Dermis blood vessel endothelial cell (primary cell): Measurements from ENCODE around the gene PRAMEF26. TPM values are rescaled to one million over a fixed set of nuclear protein-coding genes. Genes with fewer than 3 reads are reported as not detected.
"Not testable (repeated sequence)": the region's sequence is repeated elsewhere in the genome, so short reads cannot be mapped to it uniquely, and the experiment has no call there.

Experiments used
- DNase-seq: peaks from one replicate; pipeline ENCODE4 v3.0.0; 2010
- total RNA-seq: library from RNA; depleted of rRNA; stranded (reverse); fragments of >200 nt; gene quantifications from 2 replicates; pipeline ENCODE4 v1.2.3, GENCODE V29; 2014

PRAMEF26 gene
- not detected in 2 replicates for total RNA-seq

GRCh38 chr1:13155909-13156308 is at the start of gene PRAMEF26:
PRAMEF26 (minus strand) TSS chr1:13156009; CDS start chr1:13153095, 2,914 bp downstream.
- not testable (repeated sequence) for DNase-seq

GRCh38 chr1:13201309-13201708 is 45.5 kb upstream of the PRAMEF26 start, which contains the start of gene PRAMEF13:
PRAMEF13 (minus strand) TSS chr1:13201409; CDS start chr1:13199589, 1,820 bp downstream.
- DNase-seq = not testable (repeated sequence)

GRCh38 chr1:13171548-13171947 is 15.7 kb upstream of the PRAMEF26 start, which contains the start of gene PRAMEF9:
PRAMEF9 (plus strand) TSS chr1:13171848; CDS start chr1:13175281, 3,433 bp downstream.
- DNase-seq = not testable (repeated sequence)

GRCh38 chr1:13165531-13165930 is 9.7 kb upstream of the PRAMEF26 start, which contains the start of gene HNRNPCL4:
HNRNPCL4 (minus strand) TSS chr1:13165631; CDS start chr1:13165467, 164 bp downstream.
- DNase-seq = not testable (repeated sequence)

GRCh38 chr1:13116754-13117153 is 39.1 kb downstream of the PRAMEF26 start, which contains the start of gene HNRNPCL2:
HNRNPCL2 (minus strand) TSS chr1:13116854; CDS start chr1:13116400, 454 bp downstream.
- DNase-seq = not testable (repeated sequence)

Other genes with a start within 250 kb of the PRAMEF26 start
- not detected in 2 replicates for gene PRAMEF7, start 239.4 kb downstream of the PRAMEF26 start, total RNA-seq
- not detected in 2 replicates for gene PRAMEF6, start 208.4 kb downstream of the PRAMEF26 start, total RNA-seq
- not detected in 2 replicates for gene PRAMEF27, start 99.4 kb downstream of the PRAMEF26 start, total RNA-seq
- gene HNRNPCL3, start 95.2 kb downstream of the PRAMEF26 start, total RNA-seq = not detected in 2 replicates
- not detected in 2 replicates for gene PRAMEF25, start 85.2 kb downstream of the PRAMEF26 start, total RNA-seq
- gene HNRNPCL2, start 39.2 kb downstream of the PRAMEF26 start, total RNA-seq = not detected in 2 replicates
- gene HNRNPCL4, start 9.6 kb upstream of the PRAMEF26 start, total RNA-seq = not detected in 2 replicates
- gene PRAMEF9, start 15.8 kb upstream of the PRAMEF26 start, total RNA-seq = not detected in 2 replicates
- gene PRAMEF13, start 45.4 kb upstream of the PRAMEF26 start, total RNA-seq = not detected in 2 replicates
- not detected in 2 replicates for gene PRAMEF18, start 70.1 kb upstream of the PRAMEF26 start, total RNA-seq
- not detected in 2 replicates for gene PRAMEF5, start 98.2 kb upstream of the PRAMEF26 start, total RNA-seq
- not detected in 2 replicates for gene PRAMEF8, start 129.1 kb upstream of the PRAMEF26 start, total RNA-seq
- gene PRAMEF33, start 147.5 kb upstream of the PRAMEF26 start, total RNA-seq = not detected in 2 replicates
- gene PRAMEF15, start 159.6 kb upstream of the PRAMEF26 start, total RNA-seq = not detected in 2 replicates
- not detected in 2 replicates for gene PRAMEF14, start 191.1 kb upstream of the PRAMEF26 start, total RNA-seq
- gene PRAMEF19, start 215.9 kb upstream of the PRAMEF26 start, total RNA-seq = not detected in 2 replicates
- not detected in 2 replicates for gene PRAMEF17, start 233.6 kb upstream of the PRAMEF26 start, total RNA-seq